Stimulated activated naive CD4-positive, alpha-beta T cell treated with Interleukin-2 at 50 U/mL for 16 hours (primary cell): ENCODE data around the gene CHD9NB.
"Not testable (repeated sequence)": the region's sequence is repeated elsewhere in the genome, so short reads cannot be mapped to it uniquely, and the experiment has no call there.

ENCODE experiments used
- DNase-seq: peaks from one replicate; lab custom pipeline; 2025; lab: John Stamatoyannopoulos, UW

The CHD9NB gene

DNA sequence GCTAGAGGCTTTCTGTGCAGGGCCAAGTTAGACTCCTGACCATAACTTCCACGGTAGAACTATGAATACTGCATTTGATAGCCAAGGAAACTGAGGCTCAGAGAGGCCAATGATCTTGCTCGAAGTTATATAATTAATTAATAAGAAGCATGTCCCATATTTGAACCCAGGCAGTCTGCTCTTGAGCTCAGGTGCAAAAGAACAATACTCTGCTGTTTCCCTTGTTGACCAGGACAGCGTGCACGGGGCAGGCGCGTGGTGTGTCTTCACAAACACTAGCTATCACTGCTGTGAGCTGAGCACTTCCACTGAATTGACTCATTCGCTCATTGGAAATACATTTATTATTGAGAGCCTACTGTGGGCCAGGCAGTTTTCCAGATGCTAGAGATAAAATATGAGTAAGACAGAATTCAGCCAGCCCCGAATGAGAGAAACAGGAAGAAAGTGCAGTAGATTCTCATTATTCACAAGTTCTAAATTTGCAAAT is 3.7 kb upstream of the CHD9NB start:
- DNase-seq: no peak

DNA sequence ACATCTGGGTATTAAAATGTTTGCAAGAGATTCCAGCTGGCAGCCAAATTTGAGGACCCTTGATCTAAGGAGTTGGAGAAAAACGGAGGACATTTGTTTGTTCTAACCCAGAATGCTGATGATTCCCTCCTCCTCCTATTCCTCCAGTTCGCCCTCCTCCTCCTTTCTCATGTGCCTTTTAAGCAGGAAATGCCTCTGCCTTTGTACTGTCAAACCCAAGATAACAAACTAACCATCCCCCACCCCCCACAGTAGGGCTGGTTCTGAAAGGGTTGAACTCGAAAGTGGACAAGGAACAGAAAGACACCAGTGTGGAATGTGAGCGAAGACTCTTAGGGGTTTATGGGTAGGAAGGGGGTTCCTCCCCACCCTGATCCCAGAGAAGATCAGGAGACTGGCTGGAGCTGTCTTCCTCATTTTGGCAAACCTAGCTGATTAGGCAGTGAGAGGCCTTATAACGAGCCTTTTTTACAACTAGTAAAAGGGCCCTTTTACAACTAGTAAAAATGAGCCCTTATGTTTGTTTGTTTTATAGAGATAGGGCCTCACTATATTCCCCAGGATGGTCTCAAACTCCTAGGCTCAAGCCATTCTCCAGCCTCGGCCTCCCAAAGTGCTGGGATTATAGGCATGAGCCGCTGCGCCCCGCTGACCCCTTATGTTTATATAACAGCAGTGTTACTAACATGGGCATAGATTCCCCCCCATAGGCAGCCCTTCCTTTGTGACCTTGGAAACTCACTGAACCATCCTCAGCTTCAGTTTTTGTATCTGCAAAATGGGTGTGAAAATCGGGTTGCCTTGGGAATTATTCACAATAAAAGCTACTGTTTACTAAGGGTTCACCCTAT is 3.1 kb upstream of the CHD9NB start:
- no peak for DNase-seq

DNA sequence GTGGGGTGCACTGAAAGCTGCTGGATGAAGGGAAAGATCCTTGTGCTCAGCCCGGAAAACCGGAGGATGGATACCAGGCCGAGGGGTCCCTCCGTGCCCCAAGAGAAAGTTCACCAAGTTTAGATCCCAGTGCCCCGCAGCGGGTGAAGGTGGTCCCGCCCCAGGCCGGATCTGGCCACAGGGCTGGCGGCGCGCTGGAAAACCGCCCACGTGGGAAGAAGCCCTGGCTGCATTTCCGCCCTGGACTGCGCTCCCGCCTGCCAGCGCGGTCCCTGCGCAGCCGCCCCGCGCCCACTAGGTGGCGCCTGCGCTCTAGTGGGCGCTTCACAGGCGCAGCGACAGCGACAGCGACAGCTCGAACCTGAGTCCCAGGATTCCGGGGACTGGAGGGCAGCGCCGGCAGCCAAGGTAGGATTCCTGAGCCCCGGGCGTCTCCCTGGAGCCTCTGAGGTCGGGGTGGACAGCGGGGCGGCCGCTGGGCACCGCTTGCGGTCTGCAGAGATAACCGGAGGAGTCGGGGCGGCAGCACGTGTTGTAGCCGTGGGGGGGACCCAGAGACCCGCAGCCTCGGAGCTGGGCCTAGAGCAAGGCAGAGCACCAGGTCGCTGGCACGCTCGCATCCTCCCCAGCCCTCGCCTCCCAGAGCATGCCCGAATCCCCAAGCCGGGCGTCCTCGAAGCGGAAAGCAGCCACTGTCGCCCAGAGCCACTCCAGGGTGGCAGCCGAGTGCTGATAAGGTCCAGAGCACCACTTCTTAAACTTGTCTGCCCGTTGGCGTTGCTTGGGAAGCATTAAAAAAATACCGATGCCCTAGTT is 2.2 kb upstream of the CHD9NB start, which contains the start of gene CHD9:
TSS of gene CHD9 (plus strand) at position 322 of the 816 bp plus-strand sequence. CDS start 101,099 bp downstream, outside the sequence.
- peak; percentile 63 for DNase-seq

DNA sequence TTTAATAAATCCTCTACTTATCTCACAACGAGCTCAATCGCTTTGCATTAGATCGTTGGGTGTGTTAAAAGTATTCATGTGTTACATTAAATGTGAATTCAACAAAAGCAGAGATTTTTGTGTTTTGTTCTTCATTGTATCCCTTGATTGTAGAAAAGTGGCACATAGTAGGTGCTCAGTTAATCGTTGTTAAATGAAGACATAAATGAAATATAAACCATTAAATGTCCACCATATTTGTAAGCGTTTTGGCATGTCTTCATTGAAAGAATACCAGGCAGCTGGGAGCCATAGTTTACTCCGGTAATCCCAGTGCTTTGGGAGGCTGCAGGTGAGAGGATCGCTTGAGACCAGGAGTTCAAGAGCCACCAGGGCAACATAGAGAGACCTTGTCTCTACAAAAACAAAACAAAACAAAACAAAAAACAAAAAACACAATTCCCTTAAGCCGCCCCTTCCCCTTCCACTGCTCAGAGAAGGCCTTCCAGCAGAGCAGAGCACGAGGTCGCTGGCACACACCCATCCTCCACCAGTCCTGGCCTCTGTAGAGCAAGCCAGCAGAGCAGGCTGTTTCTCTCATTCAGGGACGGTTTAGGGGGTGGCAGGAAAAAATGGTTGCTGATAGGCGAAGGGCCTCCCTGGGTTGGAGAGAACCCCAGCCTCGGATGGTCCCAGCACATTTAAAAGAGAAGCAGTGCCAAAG is 1.4 kb upstream of the CHD9NB start:
- DNase-seq: no peak

DNA sequence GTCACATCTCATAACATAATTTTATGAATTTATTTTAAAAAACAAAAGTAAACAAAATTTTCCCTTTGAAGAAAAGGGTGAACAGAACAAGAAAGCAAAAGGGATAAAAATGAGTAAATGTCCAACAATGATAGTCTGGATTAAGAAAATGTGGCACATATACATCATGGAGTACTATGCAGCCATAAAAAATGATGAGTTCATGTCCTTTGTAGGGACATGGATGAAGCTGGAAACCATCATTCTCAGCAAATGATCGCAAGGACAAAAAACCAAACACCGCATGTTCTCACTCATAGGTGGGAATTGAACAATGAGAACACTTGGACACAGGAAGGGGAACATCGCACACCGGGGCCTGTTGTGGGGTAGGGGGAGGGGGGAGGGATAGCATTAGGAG is 1.4 kb downstream of the CHD9NB start:
- not testable (repeated sequence) for DNase-seq

DNA sequence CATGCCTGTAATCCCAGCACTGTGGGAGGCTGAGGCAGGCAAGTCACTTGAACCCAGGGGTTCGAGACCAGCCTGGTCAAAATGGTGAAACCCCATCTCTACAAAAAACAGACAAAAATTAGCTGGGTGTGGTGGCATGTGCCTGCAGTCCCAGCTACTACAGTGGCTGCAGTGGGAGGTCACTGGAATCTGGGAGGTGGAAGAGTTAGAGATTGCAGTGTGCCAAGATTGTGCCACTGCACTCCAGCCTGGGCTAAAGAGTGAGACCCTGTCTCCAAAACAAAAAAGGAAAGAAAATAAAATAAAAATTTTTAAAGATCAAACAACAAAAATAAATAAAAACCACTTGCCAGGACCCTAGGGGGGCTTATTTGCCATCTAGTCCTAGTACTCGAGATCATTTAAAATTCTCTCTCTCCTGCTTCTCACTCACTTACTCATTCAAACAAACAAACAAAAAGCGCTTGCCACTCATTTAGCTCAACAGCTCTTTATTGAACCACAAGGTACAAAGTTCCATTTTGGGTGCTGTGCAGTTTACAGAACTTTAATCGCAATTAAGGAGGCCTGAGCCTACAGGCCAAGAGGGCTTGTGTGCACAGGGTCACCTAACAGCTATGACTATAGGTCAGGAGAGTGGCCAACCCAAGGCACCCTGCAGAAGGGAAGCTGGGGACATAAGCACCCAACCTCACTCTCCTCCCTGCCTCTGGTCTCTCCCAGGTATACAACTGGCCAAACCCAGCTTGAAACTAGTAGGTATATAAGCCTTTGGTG is 4.4 kb downstream of the CHD9NB start:
- DNase-seq: no peak

DNA sequence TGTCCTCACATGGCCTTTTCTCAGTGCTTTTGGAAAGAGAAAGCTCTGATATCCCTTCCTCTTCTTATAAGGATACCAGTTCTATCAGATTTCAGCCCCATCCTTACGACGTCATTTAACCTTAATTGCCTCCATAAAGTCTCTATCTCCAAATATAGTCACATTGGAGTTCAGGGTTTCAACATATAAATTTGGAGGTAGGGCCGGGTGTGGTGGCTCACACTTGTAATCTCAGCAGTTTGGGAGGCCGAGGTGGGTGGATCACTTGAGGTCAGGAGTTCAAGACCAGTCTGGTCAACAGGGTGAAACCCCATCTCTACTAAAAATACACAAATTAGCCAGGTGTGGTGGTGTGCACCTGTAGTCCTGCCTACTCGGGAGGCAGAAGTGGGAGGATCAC is 5.2 kb downstream of the CHD9NB start:
- not testable (repeated sequence) for DNase-seq

DNA sequence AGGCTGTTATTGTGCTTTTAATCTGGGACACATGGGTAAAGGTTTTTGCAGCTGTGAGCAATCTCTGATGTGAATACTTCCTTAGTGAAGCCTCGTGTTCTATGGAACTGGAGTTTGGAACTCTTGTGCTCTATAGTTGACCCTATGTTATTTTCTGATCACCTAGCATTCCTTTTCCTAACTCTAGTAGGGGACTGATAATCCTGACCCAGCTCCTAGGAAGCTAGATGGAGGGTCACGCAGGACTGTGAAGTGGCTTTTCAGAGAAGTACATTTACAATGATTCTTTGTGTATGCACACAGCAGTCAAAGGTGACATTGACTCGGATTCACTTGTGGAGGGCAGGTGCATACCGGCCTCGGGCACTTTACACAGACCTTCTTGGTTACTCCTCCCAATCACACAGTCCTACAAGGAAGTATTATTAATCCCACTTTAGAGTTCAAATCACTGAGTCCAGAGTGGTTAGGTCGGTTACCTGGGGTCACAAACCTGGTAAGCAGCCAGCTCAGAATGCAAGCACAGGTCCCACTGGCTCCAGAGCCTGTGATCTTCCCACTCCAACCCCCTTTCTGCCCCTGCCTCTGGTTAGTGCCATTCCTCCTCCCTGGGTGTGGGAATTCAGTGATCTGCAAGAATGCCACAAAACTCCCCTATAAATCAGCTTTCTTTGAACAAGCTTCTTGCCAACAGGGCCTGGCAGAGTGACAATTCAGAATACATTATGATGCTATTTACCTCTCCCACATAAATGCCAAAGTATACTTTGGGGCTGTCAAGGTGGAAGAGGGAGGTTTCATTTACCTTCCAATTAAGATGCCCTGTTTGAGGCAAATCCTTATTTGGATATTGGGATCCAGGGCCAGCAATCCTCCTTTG is 7.1 kb downstream of the CHD9NB start:
- DNase-seq: no peak

DNA sequence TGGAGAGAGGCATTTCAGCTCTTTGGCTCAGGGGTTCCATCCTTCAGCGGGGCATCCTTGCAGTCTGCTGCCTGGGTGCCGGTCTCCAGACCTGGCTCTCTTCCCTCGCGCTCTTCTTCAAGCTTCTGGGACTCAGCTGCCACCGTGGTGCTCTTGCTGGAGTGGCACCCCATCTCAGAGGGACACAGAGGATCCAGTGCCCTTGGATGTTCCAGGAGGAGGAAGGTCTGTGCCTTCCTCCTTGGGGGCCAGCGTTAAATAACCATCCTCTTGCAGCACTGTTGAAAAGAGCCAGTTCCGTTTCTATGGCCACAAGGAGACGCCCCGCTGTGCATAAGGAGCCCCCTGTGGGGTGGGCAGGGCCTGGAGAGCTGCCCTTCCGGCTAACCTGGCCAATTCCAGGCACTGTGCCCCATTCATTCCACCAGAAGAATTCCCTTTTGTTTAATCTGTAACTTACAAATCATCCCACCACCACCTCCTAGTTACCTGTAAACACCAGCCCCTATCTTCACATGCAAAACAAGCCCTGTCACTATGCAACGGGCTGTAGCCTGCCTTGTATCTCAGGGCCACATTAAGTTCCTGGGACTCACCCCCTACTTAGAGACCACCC is 8.6 kb downstream of the CHD9NB start:
- DNase-seq: no peak

DNA sequence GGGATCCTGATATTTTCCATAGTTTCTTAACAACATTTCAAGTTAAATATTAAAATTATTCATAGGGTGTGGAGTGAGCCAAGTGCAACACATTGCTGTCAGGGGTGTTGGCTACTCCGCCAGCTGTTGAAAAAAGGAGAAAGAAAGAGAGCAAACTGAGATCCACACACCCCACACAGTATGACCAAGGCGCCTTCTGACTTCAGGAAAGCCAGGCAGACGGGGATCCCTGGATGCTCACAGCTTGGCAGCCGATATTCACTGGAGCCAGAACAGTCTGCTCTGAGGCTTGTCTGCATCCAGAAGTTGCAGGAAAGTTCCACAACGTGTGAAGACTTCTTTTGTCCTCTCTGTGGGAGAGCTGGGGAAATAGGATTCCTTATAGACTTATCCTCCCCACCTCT is 9.3 kb downstream of the CHD9NB start:
- DNase-seq: no peak

DNA sequence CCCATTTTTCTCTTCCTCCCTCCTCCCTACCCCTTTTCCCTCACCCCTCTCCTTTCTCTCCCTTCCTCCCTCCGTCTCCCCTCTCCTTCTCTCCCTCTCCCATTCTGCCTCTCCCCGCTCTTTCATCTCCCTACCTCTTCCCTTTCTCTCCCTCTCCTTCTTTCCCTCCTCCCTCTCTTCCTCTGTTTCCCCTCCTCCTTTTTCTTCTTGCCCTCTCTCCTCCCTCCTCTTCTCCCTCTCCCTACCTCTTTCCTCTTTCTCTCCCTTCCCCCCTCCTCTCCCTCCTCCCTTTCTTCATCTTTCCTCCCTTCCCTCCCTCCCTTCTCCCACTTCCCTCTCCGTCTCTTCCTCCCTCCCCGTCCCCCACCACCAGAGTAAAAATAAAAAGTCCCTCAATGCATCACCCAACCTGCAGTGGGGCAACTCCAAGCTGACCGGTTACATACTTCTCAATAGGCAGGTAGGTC is 10.4 kb downstream of the CHD9NB start:
- no peak for DNase-seq

DNA sequence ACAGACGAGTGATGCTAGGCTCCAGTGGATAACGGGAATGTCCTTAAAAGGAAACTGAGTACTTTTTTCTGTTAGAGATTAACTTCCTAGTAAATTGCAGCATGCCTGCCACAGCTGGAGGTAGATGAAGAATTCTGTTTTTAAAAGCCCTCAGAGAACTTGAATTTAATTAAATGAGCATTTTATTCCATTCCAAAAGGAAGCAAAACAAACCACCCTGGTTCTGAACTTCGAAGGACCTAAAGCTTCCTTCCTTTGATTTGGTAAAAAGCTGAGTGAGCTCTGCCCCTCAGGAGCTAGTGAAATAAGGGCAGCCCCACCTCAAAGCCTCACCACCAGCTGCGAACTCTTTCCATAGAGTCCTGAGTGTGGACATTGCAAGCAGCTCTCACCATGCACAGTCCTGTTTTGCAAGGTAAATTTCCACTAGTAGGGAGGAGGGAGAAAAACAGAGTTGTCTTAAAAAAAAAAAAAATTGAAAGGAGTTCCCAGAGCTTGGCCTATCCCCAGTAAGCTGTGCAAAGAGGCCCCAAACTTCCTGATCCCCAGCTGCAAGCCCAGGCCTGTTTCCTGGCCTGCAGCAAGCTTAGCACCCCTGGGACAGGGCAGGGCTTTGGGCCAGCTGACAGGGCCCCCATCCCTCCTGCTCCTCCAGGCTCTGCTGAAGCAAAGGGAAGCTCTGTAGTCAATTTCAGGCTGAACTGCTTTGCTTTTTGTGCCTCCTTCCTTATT is 11.2 kb downstream of the CHD9NB start:
- DNase-seq: no peak

DNA sequence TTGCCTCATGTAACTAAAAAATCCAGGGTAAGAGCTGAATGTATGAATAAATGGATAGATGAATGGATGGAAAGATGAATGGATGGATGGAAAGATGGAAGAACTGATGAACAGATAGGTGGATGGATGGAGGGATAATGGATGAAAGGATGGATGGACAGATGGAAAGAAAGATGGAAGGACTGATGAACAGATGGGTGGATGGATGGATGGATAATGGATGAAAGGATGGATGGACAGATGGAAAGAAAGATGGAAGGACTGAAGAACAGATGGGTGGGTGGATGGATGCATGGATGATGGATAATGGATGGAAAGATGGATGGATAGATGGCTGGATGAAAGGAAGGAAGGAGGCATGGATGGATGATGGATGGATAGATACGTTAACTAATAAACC is 11.9 kb downstream of the CHD9NB start:
- DNase-seq: no peak

DNA sequence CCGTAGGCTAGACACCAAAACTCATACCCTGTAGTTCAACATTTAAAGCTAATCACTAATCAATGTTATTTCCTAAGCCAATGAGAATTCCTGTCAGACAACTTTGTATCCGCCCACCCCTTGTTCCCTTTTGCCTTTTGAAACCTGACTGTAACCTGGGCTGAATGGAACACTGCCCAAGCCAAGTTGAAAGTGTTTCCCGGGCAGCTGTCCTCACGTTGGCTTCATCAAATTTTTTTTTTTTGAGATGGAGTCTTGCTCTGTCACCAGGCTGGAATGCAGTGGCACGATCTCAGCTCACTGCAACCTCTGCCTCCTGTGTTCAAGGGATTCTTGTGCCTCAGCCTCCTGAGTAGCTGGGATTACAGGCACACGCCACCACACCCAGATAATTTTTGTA is 16.0 kb downstream of the CHD9NB start:
- DNase-seq: not testable (repeated sequence)

DNA sequence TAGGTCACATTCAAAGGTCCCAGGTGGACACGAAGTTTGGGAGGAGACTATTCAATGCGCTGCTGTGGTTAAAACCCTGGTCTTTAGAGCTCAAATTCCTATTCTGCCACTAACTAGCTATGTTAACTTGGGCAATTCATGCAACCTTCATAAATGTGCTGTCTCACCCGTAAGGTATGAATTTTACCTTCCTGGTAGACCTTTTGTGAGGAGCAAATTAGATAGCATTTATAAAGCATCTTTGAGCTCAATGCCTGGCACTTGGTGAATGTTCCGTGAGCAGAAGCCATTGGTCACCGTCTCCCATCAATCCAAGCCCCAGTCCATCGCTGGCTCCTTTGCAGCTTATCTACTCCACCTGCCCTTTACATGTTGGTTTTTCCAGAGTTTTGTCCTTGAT is 16.6 kb downstream of the CHD9NB start:
- no peak for DNase-seq

DNA sequence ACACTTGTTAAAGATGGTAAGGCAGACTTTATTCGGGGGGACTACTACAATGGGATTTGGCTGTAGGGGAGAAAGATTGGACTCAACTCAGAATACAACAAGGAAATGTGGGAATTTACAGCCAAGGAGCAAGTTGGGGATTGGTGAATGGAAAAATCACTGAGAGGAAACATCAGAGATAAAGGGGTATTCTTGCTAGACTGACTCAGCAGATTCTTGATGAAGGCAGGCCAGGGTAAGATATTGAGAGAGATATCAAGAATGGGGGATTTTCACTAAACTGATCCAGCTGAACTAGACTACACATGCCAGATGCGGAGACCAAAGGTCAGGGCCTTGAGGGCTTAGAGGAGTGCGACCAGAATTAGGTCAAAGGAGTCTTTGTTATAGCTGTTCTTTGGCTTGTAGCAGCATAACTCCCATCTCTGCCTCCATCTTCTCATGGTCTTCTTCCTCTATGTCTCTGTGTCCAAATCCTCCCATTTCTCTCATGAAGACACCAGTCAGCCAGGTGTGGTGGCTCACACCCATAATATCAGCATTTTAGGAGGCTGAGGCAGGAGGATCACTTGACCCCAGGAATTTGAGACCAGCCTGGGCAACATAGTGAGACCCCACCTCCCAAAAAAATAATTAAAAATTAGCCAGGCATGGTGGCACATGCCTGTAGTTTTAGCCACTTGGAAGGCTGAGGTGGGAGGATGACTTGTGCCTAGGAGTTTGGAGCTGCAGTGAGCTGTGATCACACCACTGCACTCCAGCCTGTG is 17.3 kb downstream of the CHD9NB start:
- no peak for DNase-seq

DNA sequence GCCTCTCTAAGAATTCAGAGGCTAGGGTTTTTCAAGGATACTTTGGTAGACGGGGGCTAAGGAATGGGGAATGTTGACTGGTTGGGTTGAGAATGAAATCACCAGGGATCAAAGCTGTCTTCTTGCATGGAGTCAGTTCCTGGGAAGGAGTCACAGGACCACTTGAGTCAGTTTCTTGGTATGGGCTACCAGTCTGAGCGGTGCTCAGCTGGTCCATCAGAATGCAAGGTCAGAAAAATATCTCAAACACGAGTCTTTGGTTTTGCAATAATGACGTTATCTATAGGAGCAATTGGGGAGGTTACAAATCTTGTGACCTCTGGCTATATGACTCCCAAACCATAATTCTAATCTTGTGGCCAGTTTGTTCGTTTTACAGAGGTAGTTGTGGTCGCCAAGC is 18.4 kb downstream of the CHD9NB start:
- no peak for DNase-seq

DNA sequence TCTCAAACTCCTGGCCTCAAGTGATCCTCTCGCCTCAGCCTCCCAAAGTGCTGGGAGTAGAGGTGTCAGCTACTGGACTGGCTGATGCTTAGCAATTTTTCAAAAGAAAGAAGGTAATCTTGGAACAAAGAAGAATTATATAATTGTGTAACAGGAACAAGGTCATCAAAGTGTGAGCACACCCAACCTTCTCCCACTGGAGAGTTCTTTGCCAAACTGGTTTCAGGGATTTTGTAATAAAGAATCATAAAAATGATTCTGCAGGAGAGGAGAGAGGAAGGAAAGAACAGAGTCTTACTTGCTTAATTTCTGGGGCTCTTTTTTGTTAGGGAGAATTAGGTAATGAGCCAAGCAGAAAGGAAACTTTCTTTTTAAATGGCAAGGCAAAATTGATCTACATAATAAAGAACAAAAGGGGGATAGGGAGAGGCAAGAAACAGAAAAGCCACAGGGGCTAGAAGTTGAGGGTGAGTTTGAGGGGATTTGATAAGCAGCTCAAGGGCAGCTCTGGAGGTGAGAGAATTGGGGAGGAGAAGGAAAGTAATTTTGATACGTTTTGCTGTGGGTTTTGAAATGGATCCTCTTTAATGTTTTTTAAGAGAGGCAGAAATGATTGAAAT is 21.3 kb downstream of the CHD9NB start:
- DNase-seq: no peak
